Kidney (tissue), 22 donors: Measurements from ENCODE around the gene TNFAIP8L3. TPM values are rescaled to one million over a fixed set of nuclear protein-coding genes. Genes with fewer than 3 reads are reported as not detected.
"Not testable (repeated sequence)": the region's sequence is repeated elsewhere in the genome, so short reads cannot be mapped to it uniquely, and the experiment has no call there.

Experiments
- DNase-seq, 5 donors: peaks; one replicate each; pipeline ENCODE4 v3.0.0-alpha.2; 2013 to 2020
- FAIRE-seq: peaks from 2 replicates; lab custom pipeline; 2012; peaks lifted over from hg19 to GRCh38; lab: Jason Lieb, UNC
- H3K27ac ChIP-seq, 2 donors: one replicate each; pipeline ENCODE4 v1.7.0; 2013; ENCODE audit warnings: low read depth in 2 of 2, low read length in 2 of 2, inconsistent platforms in 1 of 2
- H3K27me3 ChIP-seq: one replicate; pipeline ENCODE4 v1.7.1; 2013; ENCODE audit warnings: low read length, inconsistent platforms; ENCODE audit not compliant: control insufficient read depth, insufficient read depth
- H3K36me3 ChIP-seq, 3 donors: one replicate each; pipeline versions ENCODE4 v1.7.0 to v1.7.1; 2013; ENCODE audit warnings: low read length in 3 of 3, control low read depth in 1 of 3, inconsistent platforms in 1 of 3; ENCODE audit not compliant: insufficient read depth in 3 of 3, control insufficient read depth in 2 of 3
- H3K4me1 ChIP-seq, 3 donors: one replicate each; pipeline versions ENCODE4 v1.7.0 to v1.7.1; 2013; ENCODE audit warnings: low read length in 3 of 3, inconsistent platforms in 1 of 3, low read depth in 1 of 3; ENCODE audit not compliant: control insufficient read depth in 2 of 3, insufficient read depth in 2 of 3
- H3K4me3 ChIP-seq, 3 donors: one replicate each; pipeline versions ENCODE4 v1.7.0 to v1.8.1; 2013; ENCODE audit warnings: low read length in 3 of 3, control low read depth in 1 of 3, inconsistent platforms in 1 of 3
- H3K9ac ChIP-seq, 3 donors: one replicate each; pipeline versions ENCODE4 v1.7.0 to v1.7.1; 2013; ENCODE audit warnings: low read length in 3 of 3, control low read depth in 1 of 3, inconsistent platforms in 1 of 3
- H3K9me3 ChIP-seq, 3 donors: one replicate each; pipeline versions ENCODE4 v1.7.0 to v1.7.1; 2013; ENCODE audit warnings: low read length in 3 of 3, control low read depth in 1 of 3, inconsistent platforms in 1 of 3; ENCODE audit not compliant: control insufficient read depth in 2 of 3, insufficient read depth in 1 of 3
- CTCF ChIP-seq: IDR thresholded peaks from 3 replicates; pipeline ENCODE4 v1.5.1; 2012; ENCODE audit warnings: mild to moderate bottlenecking, moderate library complexity, borderline replicate concordance; ENCODE audit not compliant: insufficient read depth; ENCODE audit errors: extremely low read depth
- intact Hi-C: fragments of 100-400 bp; cut with DNase I; formaldehyde crosslinking; loops from one replicate; pipeline ENCODE4 v1.11.1; 2022
- long read RNA-seq, 10 donors: library from polyadenylated mRNA in 1 of 10; unstranded in 1 of 10; transcript quantifications; one replicate each; pipeline ENCODE4 v2.0.0 and lab custom pipeline, GENCODE V29; 2021 to 2026
- polyA plus RNA-seq: library from polyadenylated mRNA; stranded (reverse); fragments of 350-450 nt; fragmentation: Illumina TruSeq; extraction: RNeasy Lipid Tissue Mini Kit (QIAGEN cat#74804); gene quantifications from one replicate; pipeline ENCODE4 v1.2.3, GENCODE V29; 2014; ENCODE audit warnings: low read depth, low replicate concordance; ENCODE audit not compliant: insufficient read depth
- total RNA-seq: library from RNA; stranded (reverse); fragmentation: NEBNext Ultra II Directional; extraction: Animal tissue kit (Norgen Biotek cat#: 25700); gene quantifications from one replicate; pipeline ENCODE4 v1.2.1, GENCODE V29; 2021
- donor health status: control.
- donor health status: control.
- donor health status: control.
- donor health status: control.
- donor health status: control.
- donor health status: DM: yes; HTN: yes; CAD: no.
- donor health status: Normal renal cell carcinoma (clear cell type).

TNFAIP8L3 gene
- total RNA-seq (8.9 TPM), polyA plus RNA-seq (2.4 TPM)
- long read RNA-seq, donor 1, partial matches to known transcripts: 0 of 1 reads
- long read RNA-seq, donor 1, other reads (novel, unspliced or antisense): 0 of 1 reads
- long read RNA-seq, donor 2, partial matches to known transcripts: 0 of 1 reads
- long read RNA-seq, donor 2, other reads (novel, unspliced or antisense): 0 of 1 reads
- long read RNA-seq, donor 3, partial matches to known transcripts: 0 of 1 reads
- long read RNA-seq, donor 3, other reads (novel, unspliced or antisense): 0 of 1 reads
- long read RNA-seq, donor 4: 0 reads
- long read RNA-seq, donor 5: 0 reads
- long read RNA-seq, donor 6: 0 reads
- long read RNA-seq, donor 7, transcript TNFAIP8L3-202 (2 exons, 2,002 nt): major isoform, 10 of 12 reads
- long read RNA-seq, donor 7, partial matches to known transcripts: 0 of 12 reads
- long read RNA-seq, donor 7, other reads (novel, unspliced or antisense): 2 of 12 reads
- long read RNA-seq, donor 8, partial matches to known transcripts: 0 of 1 reads
- long read RNA-seq, donor 8, other reads (novel, unspliced or antisense): 0 of 1 reads
- long read RNA-seq, donor 9: 0 reads
- long read RNA-seq, donor 10, partial matches to known transcripts: 0 of 2 reads
- long read RNA-seq, donor 10, other reads (novel, unspliced or antisense): 0 of 2 reads

- Histone ChIP-seq H3K4me3 (peak within 1 kb of the TSS; percentile 41 to 48 (median 43)), H3K36me3 (no peaks in the 10 kb centered on the region), H3K4me1 (no peaks in the 10 kb centered on the region), H3K27ac (no peak within 1 kb of the TSS), H3K27me3 (peaks cover 7% of the 10 kb centered on the region), H3K9ac (no peak within 1 kb of the TSS), H3K9me3 (no peaks in the 10 kb centered on the region)
- no peak for FAIRE-seq
- intact Hi-C loops: no loop called here
- no peak for TF ChIP-seq CTCF
- DNase-seq: peak; percentile 35 to 82 (median 59)
Observed at GRCh38 chr15:51094606-51095569, at the start of gene TNFAIP8L3. Gene TNFAIP8L3 (minus strand): TSS chr15:51094906. CDS start chr15:51094595, 311 bp downstream.

- Histone ChIP-seq H3K36me3 (no peaks in the 10 kb centered on the region), H3K4me1 (no peaks in the 10 kb centered on the region), H3K27me3 (no peaks in the 10 kb centered on the region), H3K4me3 (no peak overlapping the region), H3K9ac (no peak overlapping the region), H3K27ac (no peak overlapping the region), H3K9me3 (no peaks in the 10 kb centered on the region)
- no peak for DNase-seq
- no peak for FAIRE-seq
- intact Hi-C loops: no loop called here
- TF ChIP-seq CTCF: no peak
Observed at GRCh38 chr15:51144021-51144532, 49.4 kb upstream of the TNFAIP8L3 start.

- intact Hi-C loops, H3K9ac ChIP-seq, H3K27ac ChIP-seq, H3K27me3 ChIP-seq, H3K9me3 ChIP-seq, H3K4me1 ChIP-seq, H3K36me3 ChIP-seq, FAIRE-seq, DNase-seq, H3K4me3 ChIP-seq: not testable (repeated sequence)
Observed at GRCh38 chr15:51140347-51140746, 45.6 kb upstream of the TNFAIP8L3 start.
